Right lobe of liver (tissue), 6 donors: ENCODE results near the gene CCSER1. TPM values are rescaled to one million over a fixed set of nuclear protein-coding genes. Genes with fewer than 3 reads are reported as not detected.
"Not testable (repeated sequence)": the region's sequence is repeated elsewhere in the genome, so short reads cannot be mapped to it uniquely, and the experiment has no call there.

Source experiments
- ATAC-seq, 4 donors: fragments of 200-7000 bp; cut with Tn5 transposase; one replicate each; pipeline ENCODE4 v1.9.1; 2020; ENCODE audit warnings: mild to moderate bottlenecking in 4 of 4, moderate library complexity in 4 of 4
- DNase-seq, 3 donors: peaks; one replicate each; pipeline ENCODE4 v3.0.0-alpha.2; 2020
- H3K27ac ChIP-seq, 3 donors: fragments of 200-600 bp; one replicate each; pipeline ENCODE4 v1.8.0; 2022
- H3K27me3 ChIP-seq, 2 donors: fragments of 200-600 bp; one replicate each; pipeline ENCODE4 v1.8.0; 2022
- H3K36me3 ChIP-seq, 4 donors: fragments of 200-600 bp; sonication (generic) in 1 of 4; one replicate each; pipeline versions ENCODE4 v1.5.1 to v1.8.0; 2017 to 2022; ENCODE audit warnings: control low read depth in 1 of 4
- H3K4me1 ChIP-seq, 4 donors: fragments of 200-600 bp; sonication (generic) in 1 of 4; one replicate each; pipeline versions ENCODE4 v1.5.1 to v1.8.0; 2017 to 2022; ENCODE audit warnings: control low read depth in 1 of 4
- H3K4me3 ChIP-seq, 3 donors: fragments of 200-600 bp; one replicate each; pipeline ENCODE4 v1.8.0; 2022
- H3K9me3 ChIP-seq, 4 donors: fragments of 200-600 bp; sonication (generic) in 1 of 4; one replicate each; pipeline versions ENCODE4 v1.5.1 to v1.8.0; 2017 to 2022; ENCODE audit warnings: control low read depth in 1 of 4
- POLR2A ChIP-seq: fragments of 450-650 bp; IDR thresholded peaks from one replicate; pipeline ENCODE4 v1.6.1; 2017; ENCODE audit warnings: antibody characterized with exemption, mild to moderate bottlenecking
- WGBS: methylation state at CpG from one replicate; pipeline ENCODE4 v1.1.6; 2018; ENCODE audit warnings: low coverage, low lambda C conversion rate; ENCODE audit not compliant: insufficient coverage; ENCODE audit errors: missing lambda C conversion rate; 5-methylcytosine and 5-hydroxymethylcytosine counted together
- intact Hi-C, 2 donors: fragments of 100-400 bp; cut with DNase I; formaldehyde crosslinking; loops; one replicate each; pipeline versions ENCODE4 v1.11.2 to v1.14.1; 2022
- total RNA-seq, 6 experiments: library from RNA; depleted of rRNA in 2 of 6; stranded (reverse); fragments of >200 nt in 2 of 6; fragmentation: NEBNext Ultra II Directional in 3 of 6; extraction: Animal tissue kit (Norgen Biotek cat#: 25700) in 3 of 6; gene quantifications; one replicate each; pipeline versions ENCODE4 v1.1.0 to v1.2.4, GENCODE V29; 2016 to 2023
- TF ChIP-seq, protein P1 (sequence below), 4 donors: fragments of 200-600 bp in 3 of 4; fragments of 450-650 bp in 1 of 4; IDR thresholded peaks; one replicate each; pipeline versions ENCODE4 v1.5.1 to v1.8.0; 2016 to 2022; ENCODE audit warnings: antibody characterized with exemption in 4 of 4, mild to moderate bottlenecking in 2 of 4
- donor health status: DM: no; HTN: yes; CAD: no.
- donor health status: DM: no; HTN: no; CAD: no.
- donor health status: DM: no; HTN: no; CAD: no.
- donor health status: DM: no; HTN: yes; CAD: no.
- donor health status: DM: no; HTN: yes; CAD: no.

CCSER1 gene
- total RNA-seq, 6 experiments from 2014 or later: 0.15 to 1.00 (median 0.65) TPM

DNA sequence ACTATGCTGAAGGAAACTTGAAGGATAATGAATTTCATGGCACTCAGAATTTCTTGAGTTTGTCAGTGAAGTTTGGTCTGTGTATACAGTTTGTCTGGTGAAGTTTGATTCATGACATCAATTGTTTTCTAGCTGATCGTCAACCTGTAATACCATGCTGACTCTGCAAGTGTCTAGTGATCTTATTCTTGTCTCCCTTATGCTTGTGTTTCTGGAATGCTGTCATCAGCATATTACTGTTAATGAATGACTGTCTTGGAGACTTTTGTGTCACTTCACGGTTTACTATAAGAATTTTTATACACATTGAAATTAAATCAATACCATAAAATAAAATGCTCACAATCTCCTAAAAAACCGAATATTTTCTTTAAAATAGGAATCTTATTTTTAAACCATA, 779.0 kb downstream of the CCSER1 start:
- no peak for DNase-seq
- Histone ChIP-seq H3K27me3 (no peaks in the 10 kb centered on the region), H3K4me3 (no peak overlapping the region), H3K27ac (no peak overlapping the region), H3K9me3 (no peaks in the 10 kb centered on the region), H3K36me3 (no peaks in the 10 kb centered on the region), H3K4me1 (no peaks in the 10 kb centered on the region)
- ATAC-seq: no peak
- intact Hi-C loops: no loop called here
- WGBS: 44% methylated on average over 3 of the region's 3 CpGs
- TF ChIP-seq, protein P1, sequence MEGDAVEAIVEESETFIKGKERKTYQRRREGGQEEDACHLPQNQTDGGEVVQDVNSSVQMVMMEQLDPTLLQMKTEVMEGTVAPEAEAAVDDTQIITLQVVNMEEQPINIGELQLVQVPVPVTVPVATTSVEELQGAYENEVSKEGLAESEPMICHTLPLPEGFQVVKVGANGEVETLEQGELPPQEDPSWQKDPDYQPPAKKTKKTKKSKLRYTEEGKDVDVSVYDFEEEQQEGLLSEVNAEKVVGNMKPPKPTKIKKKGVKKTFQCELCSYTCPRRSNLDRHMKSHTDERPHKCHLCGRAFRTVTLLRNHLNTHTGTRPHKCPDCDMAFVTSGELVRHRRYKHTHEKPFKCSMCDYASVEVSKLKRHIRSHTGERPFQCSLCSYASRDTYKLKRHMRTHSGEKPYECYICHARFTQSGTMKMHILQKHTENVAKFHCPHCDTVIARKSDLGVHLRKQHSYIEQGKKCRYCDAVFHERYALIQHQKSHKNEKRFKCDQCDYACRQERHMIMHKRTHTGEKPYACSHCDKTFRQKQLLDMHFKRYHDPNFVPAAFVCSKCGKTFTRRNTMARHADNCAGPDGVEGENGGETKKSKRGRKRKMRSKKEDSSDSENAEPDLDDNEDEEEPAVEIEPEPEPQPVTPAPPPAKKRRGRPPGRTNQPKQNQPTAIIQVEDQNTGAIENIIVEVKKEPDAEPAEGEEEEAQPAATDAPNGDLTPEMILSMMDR (IDR thresholded peaks at IDR 0.05): no peak
- no peak for TF ChIP-seq POLR2A

DNA sequence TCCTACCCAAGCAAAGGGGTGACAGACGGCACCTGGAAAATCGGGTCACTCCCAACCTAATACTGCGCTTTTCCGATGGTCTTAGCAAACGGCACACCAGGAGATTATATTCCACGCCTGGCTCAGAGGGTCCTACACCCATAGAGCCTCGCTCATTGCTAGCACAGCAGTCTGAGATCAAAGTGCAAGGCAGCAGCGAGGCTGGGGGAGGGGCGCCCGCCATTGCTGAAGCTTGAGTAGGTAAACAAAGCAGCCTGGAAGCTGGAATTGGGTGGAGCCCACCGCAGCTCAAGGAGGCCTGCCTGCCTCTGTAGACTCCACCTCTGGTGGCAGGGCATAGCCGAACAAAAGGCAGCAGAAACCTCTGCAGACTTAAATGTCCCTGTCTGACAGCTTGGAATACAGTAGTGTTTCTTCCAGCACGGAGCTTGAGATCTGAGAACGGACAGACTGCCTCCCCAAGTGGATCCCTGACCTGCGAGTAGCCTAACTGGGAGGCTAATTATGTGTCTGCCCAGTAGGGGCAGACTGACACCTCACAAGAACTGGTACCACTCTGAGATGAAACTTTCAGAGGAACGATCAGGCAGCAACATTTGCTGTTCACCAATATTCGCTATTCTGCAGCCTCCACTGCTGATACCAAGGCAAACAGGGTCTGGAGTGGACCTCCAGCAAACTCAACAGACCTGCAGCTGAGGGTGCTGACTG, 784.7 kb downstream of the CCSER1 start:
- H3K27me3 ChIP-seq, H3K36me3 ChIP-seq, intact Hi-C loops, DNase-seq, H3K27ac ChIP-seq, H3K9me3 ChIP-seq, H3K4me3 ChIP-seq, ATAC-seq, H3K4me1 ChIP-seq: not testable (repeated sequence)
- 77% methylated on average over 8 of the region's 17 CpGs for WGBS

DNA sequence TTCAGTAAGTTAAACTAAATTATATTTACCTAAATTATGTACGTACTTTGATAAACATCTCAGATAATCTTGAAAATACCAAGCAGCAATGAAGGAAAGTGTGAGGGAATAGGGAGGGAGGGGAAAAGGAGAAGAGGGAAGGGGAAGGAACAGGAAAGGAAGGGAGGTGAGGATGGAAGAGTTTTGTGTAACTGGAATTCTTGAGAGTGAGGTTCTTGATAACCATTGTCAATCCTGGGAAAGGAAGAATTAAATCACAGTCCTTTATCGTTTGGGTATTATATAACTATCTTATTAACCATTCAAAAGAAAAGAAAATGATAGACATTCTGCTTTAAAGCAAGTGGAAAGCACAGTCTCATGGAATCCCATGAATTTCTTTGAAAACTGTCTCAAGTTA, 795.0 kb downstream of the CCSER1 start:
- TF ChIP-seq POLR2A: no peak
- TF ChIP-seq, protein P1 (IDR thresholded peaks at IDR 0.05): no peak
- Histone ChIP-seq H3K27me3 (no peaks in the 10 kb centered on the region), H3K4me3 (no peak overlapping the region), H3K9me3 (no peaks in the 10 kb centered on the region), H3K4me1 (no peaks in the 10 kb centered on the region), H3K27ac (no peak overlapping the region), H3K36me3 (no peaks in the 10 kb centered on the region)
- intact Hi-C loops: no loop called here
- DNase-seq: no peak
- ATAC-seq: no peak
- WGBS: 51% methylated on average over 2 of the region's 2 CpGs

DNA sequence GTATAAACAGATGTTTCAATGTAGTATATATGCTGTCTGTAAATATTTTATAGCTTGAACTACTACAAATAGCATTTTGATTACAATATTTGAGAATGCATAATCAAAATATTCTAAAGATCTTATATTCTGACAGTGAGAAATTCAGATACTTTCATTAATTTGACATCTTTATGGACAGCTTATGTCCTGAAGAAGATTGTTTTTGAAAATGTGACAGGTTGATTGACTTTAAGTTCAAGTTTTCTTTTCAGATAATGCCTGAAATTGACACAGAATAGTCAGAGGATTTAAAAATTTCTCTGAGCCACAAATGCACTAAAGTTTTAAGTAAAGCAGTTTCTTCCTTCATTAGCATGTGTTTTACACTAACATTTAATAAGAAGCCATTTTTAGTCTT, 799.8 kb downstream of the CCSER1 start:
- H3K9me3 ChIP-seq: no peaks in the 10 kb centered on the region
- no peak overlapping the region for H3K4me3 ChIP-seq
- no peaks in the 10 kb centered on the region for H3K36me3 ChIP-seq
- TF ChIP-seq POLR2A: no peak
- TF ChIP-seq, protein P1 (IDR thresholded peaks at IDR 0.05): no peak
- DNase-seq (no peak), ATAC-seq (no peak)
- H3K27me3 ChIP-seq: no peaks in the 10 kb centered on the region
- intact Hi-C loops: no loop called here
- H3K27ac ChIP-seq: no peak overlapping the region
- no peaks in the 10 kb centered on the region for H3K4me1 ChIP-seq

DNA sequence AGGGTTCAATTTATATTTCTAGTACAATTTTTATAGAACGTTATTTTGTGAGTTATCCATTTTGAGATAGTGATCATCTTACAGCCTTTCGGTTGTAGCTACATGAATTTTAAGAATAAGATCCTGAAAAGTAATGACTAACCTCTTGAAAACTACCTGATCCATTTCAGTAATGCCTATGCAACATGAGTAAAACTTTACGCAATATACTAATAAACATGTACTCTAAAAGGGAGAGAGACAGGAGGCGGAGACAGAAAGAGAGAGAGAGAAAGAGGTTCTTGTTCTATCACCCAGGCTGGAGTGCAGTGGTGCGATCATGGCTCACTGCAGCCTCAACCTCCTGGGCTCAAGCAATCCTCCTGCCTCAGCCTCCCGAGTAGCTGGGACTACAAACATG, 816.1 kb downstream of the CCSER1 start:
- Histone ChIP-seq H3K27ac (no peak overlapping the region), H3K4me3 (no peak overlapping the region), H3K36me3 (no peaks in the 10 kb centered on the region), H3K9me3 (no peaks in the 10 kb centered on the region), H3K27me3 (no peaks in the 10 kb centered on the region), H3K4me1 (no peaks in the 10 kb centered on the region)
- intact Hi-C loops: no loop called here
- ATAC-seq: no peak
- no peak for DNase-seq
- TF ChIP-seq, protein P1 (IDR thresholded peaks at IDR 0.05): no peak
- TF ChIP-seq POLR2A: no peak
- WGBS: 62% methylated on average over 6 of the region's 6 CpGs
